GM21526 (cell line): ENCODE data around the gene SSTR4.
"Not testable (repeated sequence)": the region's sequence is repeated elsewhere in the genome, so short reads cannot be mapped to it uniquely, and the experiment has no call there.

Experiments used
- ATAC-seq: cut with Tn5 transposase; IDR thresholded peaks from one replicate; pipeline ENCODE4 v1.9.1; 2021; ENCODE audit warnings: moderate library complexity; ENCODE audit not compliant: unreplicated experiment, low FRiP score

SSTR4 gene

GRCh38 chr20:23017516-23017915 lies 17.6 kb upstream of the SSTR4 start:
- no peak for ATAC-seq

GRCh38 chr20:23018432-23018831 lies 16.7 kb upstream of the SSTR4 start:
- ATAC-seq, result no peak

- no peak for ATAC-seq
These were observed 16.2 kb upstream of the SSTR4 start for GRCh38 chr20:23018941-23019340.

GRCh38 chr20:23019403-23019802 lies 15.7 kb upstream of the SSTR4 start:
- no peak for ATAC-seq

GRCh38 chr20:23020230-23021018 lies 14.7 kb upstream of the SSTR4 start:
- no peak for ATAC-seq

- ATAC-seq, result no peak
These were observed 13.6 kb upstream of the SSTR4 start for GRCh38 chr20:23021541-23021940.

- ATAC-seq, result no peak
These were observed 13.2 kb upstream of the SSTR4 start for GRCh38 chr20:23021951-23022350.

- ATAC-seq, result no peak
These were observed 12.3 kb upstream of the SSTR4 start for GRCh38 chr20:23022849-23023248.

- ATAC-seq, result no peak
These were observed 11.4 kb upstream of the SSTR4 start for GRCh38 chr20:23023621-23024177.

- no peak for ATAC-seq
These were observed 10.4 kb upstream of the SSTR4 start for GRCh38 chr20:23024701-23025100.

- ATAC-seq, result not testable (repeated sequence)
These were observed 9.6 kb upstream of the SSTR4 start for GRCh38 chr20:23025503-23025902.

GRCh38 chr20:23027721-23028120 lies 7.4 kb upstream of the SSTR4 start:
- ATAC-seq, result no peak

- ATAC-seq, result no peak
These were observed 6.7 kb upstream of the SSTR4 start for GRCh38 chr20:23028392-23028791.

GRCh38 chr20:23029324-23029723 lies 5.8 kb upstream of the SSTR4 start:
- no peak for ATAC-seq

- ATAC-seq, result no peak
These were observed 3.8 kb upstream of the SSTR4 start for GRCh38 chr20:23031346-23031745.

- ATAC-seq, result no peak
These were observed 2.9 kb upstream of the SSTR4 start for GRCh38 chr20:23032056-23032749.

- ATAC-seq, result no peak
These were observed 2.4 kb upstream of the SSTR4 start for GRCh38 chr20:23032750-23033078.

GRCh38 chr20:23033918-23034317 lies 1.2 kb upstream of the SSTR4 start:
- ATAC-seq, result no peak

- no peak for ATAC-seq
These were observed 619 bp downstream of the SSTR4 start for GRCh38 chr20:23035731-23036130.

GRCh38 chr20:23036371-23036770 lies 1.3 kb downstream of the SSTR4 start:
- no peak for ATAC-seq

GRCh38 chr20:23037017-23037481 lies 1.9 kb downstream of the SSTR4 start:
- no peak for ATAC-seq
